ENCODE data around the gene PSME1.

DNA sequence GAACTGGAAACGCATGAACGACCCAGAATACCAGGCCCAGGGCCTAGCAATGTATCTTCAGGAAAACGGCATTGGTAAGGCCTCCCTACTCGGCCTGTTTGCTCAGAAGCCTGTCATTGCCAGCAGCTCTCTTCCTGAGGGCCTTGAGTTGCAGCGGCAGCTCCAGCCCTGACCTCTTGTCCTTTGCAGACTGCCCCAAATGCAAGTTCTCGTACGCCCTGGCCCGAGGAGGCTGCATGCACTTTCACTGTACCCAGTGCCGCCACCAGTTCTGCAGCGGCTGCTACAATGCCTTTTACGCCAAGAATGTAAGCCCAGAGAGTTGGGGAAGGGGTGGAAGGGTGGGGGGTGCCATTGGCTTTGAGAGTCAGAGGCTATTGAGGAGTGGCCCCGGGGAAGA is 21.3 kb downstream of the PSME1 start:
- TF ChIP-seq, protein P1, sequence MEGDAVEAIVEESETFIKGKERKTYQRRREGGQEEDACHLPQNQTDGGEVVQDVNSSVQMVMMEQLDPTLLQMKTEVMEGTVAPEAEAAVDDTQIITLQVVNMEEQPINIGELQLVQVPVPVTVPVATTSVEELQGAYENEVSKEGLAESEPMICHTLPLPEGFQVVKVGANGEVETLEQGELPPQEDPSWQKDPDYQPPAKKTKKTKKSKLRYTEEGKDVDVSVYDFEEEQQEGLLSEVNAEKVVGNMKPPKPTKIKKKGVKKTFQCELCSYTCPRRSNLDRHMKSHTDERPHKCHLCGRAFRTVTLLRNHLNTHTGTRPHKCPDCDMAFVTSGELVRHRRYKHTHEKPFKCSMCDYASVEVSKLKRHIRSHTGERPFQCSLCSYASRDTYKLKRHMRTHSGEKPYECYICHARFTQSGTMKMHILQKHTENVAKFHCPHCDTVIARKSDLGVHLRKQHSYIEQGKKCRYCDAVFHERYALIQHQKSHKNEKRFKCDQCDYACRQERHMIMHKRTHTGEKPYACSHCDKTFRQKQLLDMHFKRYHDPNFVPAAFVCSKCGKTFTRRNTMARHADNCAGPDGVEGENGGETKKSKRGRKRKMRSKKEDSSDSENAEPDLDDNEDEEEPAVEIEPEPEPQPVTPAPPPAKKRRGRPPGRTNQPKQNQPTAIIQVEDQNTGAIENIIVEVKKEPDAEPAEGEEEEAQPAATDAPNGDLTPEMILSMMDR (conservative IDR thresholded peaks at IDR 0.05 in 1 of 2, IDR thresholded peaks at IDR 0.05 in 1 of 2; ENCODE audit: extremely low read depth in 1 of 2, insufficient read depth in 1 of 2, low read depth in 1 of 2, low read length in 2 of 2), result no peak
- no peak for TF ChIP-seq EZH2 (IDR thresholded peaks at IDR 0.05; ENCODE audit: borderline replicate concordance, low read length)
